Measurements from ENCODE around the gene EFCAB13.

The EFCAB13 gene

DNA sequence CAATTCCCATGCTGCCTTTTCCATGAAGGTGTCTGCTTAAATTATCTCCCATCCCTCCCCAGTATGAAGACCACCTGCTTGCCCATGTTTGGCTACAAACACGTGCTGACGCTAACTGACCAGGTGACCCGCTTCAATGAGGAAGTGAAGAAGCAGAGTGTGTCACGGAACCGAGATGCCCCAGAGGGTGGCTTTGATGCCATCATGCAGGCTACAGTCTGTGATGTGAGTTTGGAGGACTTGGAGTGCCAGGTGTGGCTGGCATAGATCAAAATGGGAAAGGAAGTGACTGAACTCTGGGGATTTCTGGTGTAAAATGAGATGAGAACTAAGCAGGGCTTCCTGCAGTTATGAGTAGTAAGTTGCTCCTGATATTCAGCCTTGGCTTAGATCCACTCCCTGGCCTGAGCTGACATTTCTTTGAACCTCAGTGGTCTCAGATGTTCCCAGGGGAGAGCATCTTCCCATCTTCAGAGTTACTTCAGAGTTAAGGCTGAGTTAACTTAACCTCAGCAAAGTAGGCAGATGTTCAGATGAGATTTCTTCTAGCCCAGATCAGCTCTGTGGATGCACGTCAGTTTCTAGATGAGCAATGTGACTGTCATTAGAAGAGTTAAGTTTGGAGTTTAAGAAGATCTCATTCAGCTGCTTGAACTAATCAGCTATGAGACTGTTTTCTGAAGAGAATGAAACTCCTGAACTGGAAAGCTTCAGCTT, 37.4 kb upstream of the EFCAB13 start:
- POLR2A ChIA-PET, result interaction anchor here (0.9 kb wide), 1 partner anchor 11 kb away, joined by 4 read pairs; no protein-coding TSS in a partner anchor
- DNase-seq (ENCODE audit: low read depth, low spot score), result no peak

DNA sequence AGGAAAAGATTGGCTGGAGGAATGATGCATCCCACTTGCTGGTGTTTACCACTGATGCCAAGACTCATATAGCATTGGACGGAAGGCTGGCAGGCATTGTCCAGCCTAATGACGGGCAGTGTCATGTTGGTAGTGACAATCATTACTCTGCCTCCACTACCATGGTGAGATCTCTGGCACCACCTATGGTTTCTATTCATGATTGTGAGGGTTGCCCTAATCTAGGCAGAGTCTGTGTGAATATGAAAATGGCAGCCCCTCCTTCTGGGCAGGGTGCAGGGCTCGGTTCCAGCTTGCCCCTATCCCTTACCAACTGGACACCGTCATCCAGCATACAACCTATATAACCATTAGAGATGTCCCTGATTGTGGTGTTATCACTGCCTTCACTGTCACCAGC, 36.7 kb upstream of the EFCAB13 start:
- no peak for TF ChIP-seq CTCF (IDR thresholded peaks at IDR 0.05; ENCODE audit: insufficient read depth, low read length, missing control alignments)
- ChIA-PET CTCF (interaction anchor here (1.9 kb wide), 1 partner anchor 58 kb away, joined by 5 read pairs; no protein-coding TSS in a partner anchor), POLR2A (interaction anchor here (0.9 kb wide), 1 partner anchor 12 kb away, joined by 4 read pairs; no protein-coding TSS in a partner anchor)
- DNase-seq (ENCODE audit: low read depth, low spot score), result no peak
- H3K4me3 ChIP-seq (ENCODE audit: low read depth, low read length), result no peak overlapping the region

More for the DNA sequence above, 37.4 kb upstream of the EFCAB13 start:
- no peak overlapping the region for H3K4me3 ChIP-seq (ENCODE audit: low read depth, low read length)
- CTCF ChIA-PET, result interaction anchor here (1.9 kb wide), 1 partner anchor 57 kb away, joined by 5 read pairs; no protein-coding TSS in a partner anchor
- TF ChIP-seq CTCF (IDR thresholded peaks at IDR 0.05; ENCODE audit: insufficient read depth, low read length, missing control alignments), result no peak

- ChIA-PET POLR2A (no interaction called here), CTCF (interaction anchor here (1.7 to 1.9 kb wide), 2 partner anchors 28 to 58 kb away, joined by 4 to 5 read pairs; no protein-coding TSS in a partner anchor)
- no peak for TF ChIP-seq CTCF (IDR thresholded peaks at IDR 0.05; ENCODE audit: insufficient read depth, low read length, missing control alignments)
- no peak overlapping the region for H3K4me3 ChIP-seq (ENCODE audit: low read depth, low read length)
- no peak for DNase-seq (ENCODE audit: low read depth, low spot score)
Measured at GRCh38 chr17:47287639-47288038, 36.1 kb upstream of the EFCAB13 start.

DNA sequence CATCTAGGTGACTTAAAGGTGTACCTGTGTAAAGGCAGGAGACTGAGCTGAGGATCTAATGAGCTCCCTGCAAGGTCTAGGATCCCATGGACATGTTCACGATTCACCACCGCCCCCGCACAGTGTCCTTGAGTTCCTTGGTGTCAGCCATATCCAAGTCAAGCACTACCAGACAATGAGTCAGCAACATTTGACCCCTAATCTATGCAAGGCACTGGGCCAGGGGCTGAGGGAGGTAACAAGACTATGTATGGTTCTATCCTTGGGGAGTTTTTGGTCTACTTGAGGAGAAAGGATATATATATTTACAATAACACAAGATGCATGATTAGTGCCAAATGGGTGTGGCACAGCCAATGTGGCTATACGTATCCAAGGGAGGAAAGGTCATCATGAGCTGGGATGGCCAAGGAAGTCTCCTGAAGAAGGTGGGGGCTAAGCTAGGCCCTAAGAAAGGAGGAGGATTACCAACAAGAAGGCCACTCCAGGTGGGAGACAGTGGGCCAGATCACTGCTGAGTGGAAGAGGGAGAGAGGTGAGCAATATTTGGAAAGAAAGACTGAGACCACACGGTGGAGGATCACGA, 35.1 kb upstream of the EFCAB13 start:
- H3K4me3 ChIP-seq (ENCODE audit: low read depth, low read length), result no peak overlapping the region
- CTCF ChIA-PET, result interaction anchor here (1.7 to 1.9 kb wide), 2 partner anchors 27 to 59 kb away, joined by 4 to 5 read pairs; no protein-coding TSS in a partner anchor

DNA sequence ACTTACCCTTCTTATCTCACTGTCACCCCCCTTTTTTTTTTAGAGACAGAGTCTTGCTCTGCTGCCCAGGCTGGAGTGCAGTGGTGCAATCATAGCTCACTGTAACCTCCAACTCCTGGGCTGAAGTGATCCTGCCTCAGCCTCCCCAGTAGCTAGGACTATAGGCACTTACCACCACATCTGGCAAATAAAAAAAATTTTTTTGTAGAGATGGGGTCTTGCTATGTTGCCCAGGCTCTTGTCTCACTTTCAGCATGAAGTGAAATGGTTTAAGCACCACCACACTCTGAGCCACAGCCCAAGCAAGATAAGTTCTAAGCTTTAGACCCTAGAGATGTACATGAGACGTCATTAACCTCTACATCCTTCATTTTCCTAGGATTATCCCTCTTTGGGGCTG, 34.5 kb upstream of the EFCAB13 start:
- no peak for TF ChIP-seq CTCF (IDR thresholded peaks at IDR 0.05; ENCODE audit: insufficient read depth, low read length, missing control alignments)
- no peak overlapping the region for H3K4me3 ChIP-seq (ENCODE audit: low read depth, low read length)
- ChIA-PET CTCF (interaction anchor here (1.7 kb wide), 2 partner anchors 9 to 27 kb away, joined by 4 to 5 read pairs; no protein-coding TSS in a partner anchor), POLR2A (no interaction called here)
- DNase-seq (ENCODE audit: low read depth, low spot score), result no peak

More for the DNA sequence above, 35.1 kb upstream of the EFCAB13 start:
- POLR2A ChIA-PET, result no interaction called here
- no peak for DNase-seq (ENCODE audit: low read depth, low spot score)
- TF ChIP-seq CTCF (IDR thresholded peaks at IDR 0.05; ENCODE audit: insufficient read depth, low read length, missing control alignments), result no peak

DNA sequence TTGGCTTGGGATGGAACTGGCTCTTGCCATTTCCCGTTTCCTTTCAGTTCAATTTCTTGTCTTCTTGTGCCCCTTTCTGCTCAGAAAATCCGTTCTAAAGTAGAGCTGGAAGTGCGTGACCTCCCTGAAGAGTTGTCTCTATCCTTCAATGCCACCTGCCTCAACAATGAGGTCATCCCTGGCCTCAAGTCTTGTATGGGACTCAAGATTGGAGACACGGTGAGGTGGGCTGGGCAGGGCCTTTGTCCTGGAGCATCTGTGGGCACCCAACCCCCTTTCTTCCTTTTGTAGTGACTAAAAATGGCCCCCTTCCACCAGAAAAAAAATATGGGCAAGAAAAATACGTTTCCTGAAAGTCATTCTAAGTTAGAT, 32.9 kb upstream of the EFCAB13 start:
- CTCF ChIA-PET, result interaction anchor here (1.4 to 1.7 kb wide), 2 partner anchors 10 to 24 kb away, joined by 3 to 5 read pairs; no protein-coding TSS in a partner anchor
- no peak for DNase-seq (ENCODE audit: low read depth, low spot score)
- POLR2A ChIA-PET, result no interaction called here
- TF ChIP-seq CTCF (IDR thresholded peaks at IDR 0.05; ENCODE audit: insufficient read depth, low read length, missing control alignments), result no peak
- no peak overlapping the region for H3K4me3 ChIP-seq (ENCODE audit: low read depth, low read length)

Data from AG04449 (cell line).